DOHH2 (cell line): ENCODE measurements around the gene MGAT4B.

Experiments used
- EZH2phosphoT487 ChIP-seq: fragments of 200-600 bp; sonication (generic); IDR thresholded peaks from 2 replicates; pipeline ENCODE4 v1.6.1; 2017; ENCODE audit warnings: borderline replicate concordance, mild to moderate bottlenecking, antibody characterized with exemption, low read length, moderate library complexity, mixed read lengths
- TF ChIP-seq, protein P1 (sequence below): fragments of 200-600 bp; sonication (generic); IDR thresholded peaks from one replicate; pipeline ENCODE4 v1.5.1; 2014; ENCODE audit warnings: antibody characterized with exemption, mild to moderate bottlenecking, low read depth, low read length; ENCODE audit not compliant: poor library complexity, severe bottlenecking

DNA sequence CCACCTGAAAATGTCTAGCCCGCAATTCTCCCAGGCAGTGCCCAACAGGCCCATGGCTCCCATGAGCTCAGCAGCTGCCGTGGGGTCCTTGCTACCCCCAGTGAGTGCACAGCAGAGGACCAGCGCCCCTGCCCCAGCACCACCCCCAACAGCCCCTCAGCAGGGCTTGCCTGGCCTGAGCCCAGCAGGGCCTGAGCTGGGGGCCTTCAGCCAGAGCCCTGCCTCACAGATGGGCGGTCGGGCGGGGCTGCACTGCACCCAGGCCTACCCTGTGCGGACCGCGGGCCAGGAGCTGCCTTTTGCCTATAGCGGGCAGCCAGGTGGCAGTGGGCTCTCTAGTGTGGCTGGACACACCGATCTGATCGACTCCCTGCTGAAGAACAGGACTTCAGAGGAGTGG, 32.2 kb downstream of the MGAT4B start:
- TF ChIP-seq, protein P1, sequence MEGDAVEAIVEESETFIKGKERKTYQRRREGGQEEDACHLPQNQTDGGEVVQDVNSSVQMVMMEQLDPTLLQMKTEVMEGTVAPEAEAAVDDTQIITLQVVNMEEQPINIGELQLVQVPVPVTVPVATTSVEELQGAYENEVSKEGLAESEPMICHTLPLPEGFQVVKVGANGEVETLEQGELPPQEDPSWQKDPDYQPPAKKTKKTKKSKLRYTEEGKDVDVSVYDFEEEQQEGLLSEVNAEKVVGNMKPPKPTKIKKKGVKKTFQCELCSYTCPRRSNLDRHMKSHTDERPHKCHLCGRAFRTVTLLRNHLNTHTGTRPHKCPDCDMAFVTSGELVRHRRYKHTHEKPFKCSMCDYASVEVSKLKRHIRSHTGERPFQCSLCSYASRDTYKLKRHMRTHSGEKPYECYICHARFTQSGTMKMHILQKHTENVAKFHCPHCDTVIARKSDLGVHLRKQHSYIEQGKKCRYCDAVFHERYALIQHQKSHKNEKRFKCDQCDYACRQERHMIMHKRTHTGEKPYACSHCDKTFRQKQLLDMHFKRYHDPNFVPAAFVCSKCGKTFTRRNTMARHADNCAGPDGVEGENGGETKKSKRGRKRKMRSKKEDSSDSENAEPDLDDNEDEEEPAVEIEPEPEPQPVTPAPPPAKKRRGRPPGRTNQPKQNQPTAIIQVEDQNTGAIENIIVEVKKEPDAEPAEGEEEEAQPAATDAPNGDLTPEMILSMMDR, result no peak
- no peak for TF ChIP-seq EZH2phosphoT487
